ENCODE measurements around the gene CEP350.

DNA sequence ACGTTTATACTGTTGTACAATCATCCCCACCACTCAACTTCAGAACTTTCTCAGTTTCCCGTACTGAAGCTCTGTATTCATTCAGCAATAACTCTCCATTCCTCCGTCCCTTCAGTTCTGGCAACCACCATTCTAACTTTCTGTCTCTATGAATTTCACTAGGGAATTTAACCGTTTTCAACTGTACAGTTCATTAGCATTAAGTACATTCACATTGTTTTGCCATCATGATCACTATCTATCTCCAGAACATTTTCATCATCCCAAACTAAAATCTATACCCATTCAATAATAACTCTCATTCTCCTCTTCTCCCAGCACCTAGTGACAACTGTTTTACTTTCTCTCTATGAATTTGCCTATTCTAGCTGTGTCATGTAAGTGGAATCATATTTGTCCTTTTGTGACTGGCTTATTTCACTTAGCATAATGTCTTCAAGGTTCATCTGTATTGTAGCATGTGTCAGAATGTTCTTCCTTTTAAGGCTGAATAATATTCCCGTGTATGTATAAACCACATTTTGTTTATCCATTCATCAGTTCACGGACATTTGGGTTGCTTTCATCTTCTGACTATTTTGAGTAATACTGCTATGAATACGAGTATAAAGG, 75.0 kb downstream of the CEP350 start:
- TF ChIP-seq, protein P1, sequence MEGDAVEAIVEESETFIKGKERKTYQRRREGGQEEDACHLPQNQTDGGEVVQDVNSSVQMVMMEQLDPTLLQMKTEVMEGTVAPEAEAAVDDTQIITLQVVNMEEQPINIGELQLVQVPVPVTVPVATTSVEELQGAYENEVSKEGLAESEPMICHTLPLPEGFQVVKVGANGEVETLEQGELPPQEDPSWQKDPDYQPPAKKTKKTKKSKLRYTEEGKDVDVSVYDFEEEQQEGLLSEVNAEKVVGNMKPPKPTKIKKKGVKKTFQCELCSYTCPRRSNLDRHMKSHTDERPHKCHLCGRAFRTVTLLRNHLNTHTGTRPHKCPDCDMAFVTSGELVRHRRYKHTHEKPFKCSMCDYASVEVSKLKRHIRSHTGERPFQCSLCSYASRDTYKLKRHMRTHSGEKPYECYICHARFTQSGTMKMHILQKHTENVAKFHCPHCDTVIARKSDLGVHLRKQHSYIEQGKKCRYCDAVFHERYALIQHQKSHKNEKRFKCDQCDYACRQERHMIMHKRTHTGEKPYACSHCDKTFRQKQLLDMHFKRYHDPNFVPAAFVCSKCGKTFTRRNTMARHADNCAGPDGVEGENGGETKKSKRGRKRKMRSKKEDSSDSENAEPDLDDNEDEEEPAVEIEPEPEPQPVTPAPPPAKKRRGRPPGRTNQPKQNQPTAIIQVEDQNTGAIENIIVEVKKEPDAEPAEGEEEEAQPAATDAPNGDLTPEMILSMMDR (IDR thresholded peaks at IDR 0.05), result no peak
- TF ChIP-seq, protein P2, sequence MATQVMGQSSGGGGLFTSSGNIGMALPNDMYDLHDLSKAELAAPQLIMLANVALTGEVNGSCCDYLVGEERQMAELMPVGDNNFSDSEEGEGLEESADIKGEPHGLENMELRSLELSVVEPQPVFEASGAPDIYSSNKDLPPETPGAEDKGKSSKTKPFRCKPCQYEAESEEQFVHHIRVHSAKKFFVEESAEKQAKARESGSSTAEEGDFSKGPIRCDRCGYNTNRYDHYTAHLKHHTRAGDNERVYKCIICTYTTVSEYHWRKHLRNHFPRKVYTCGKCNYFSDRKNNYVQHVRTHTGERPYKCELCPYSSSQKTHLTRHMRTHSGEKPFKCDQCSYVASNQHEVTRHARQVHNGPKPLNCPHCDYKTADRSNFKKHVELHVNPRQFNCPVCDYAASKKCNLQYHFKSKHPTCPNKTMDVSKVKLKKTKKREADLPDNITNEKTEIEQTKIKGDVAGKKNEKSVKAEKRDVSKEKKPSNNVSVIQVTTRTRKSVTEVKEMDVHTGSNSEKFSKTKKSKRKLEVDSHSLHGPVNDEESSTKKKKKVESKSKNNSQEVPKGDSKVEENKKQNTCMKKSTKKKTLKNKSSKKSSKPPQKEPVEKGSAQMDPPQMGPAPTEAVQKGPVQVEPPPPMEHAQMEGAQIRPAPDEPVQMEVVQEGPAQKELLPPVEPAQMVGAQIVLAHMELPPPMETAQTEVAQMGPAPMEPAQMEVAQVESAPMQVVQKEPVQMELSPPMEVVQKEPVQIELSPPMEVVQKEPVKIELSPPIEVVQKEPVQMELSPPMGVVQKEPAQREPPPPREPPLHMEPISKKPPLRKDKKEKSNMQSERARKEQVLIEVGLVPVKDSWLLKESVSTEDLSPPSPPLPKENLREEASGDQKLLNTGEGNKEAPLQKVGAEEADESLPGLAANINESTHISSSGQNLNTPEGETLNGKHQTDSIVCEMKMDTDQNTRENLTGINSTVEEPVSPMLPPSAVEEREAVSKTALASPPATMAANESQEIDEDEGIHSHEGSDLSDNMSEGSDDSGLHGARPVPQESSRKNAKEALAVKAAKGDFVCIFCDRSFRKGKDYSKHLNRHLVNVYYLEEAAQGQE (IDR thresholded peaks at IDR 0.05; ENCODE audit: insufficient read depth in 1 of 2, low read depth in 2 of 2, low read length in 1 of 2), result no peak
- no peak for TF ChIP-seq POLR2AphosphoS5 (IDR thresholded peaks at IDR 0.05; ENCODE audit: low read depth, low read length)
